ACC112 (cell line): ENCODE measurements around the gene CDKN3.

ENCODE experiments used
- H2AFZ ChIP-seq: fragments of 200-600 bp; sonication (generic); one replicate; pipeline ENCODE4 v1.6.0; 2017; ENCODE audit warnings: antibody characterized with exemption, low read length; ENCODE audit not compliant: unreplicated experiment
- H3K27ac ChIP-seq: fragments of 200-600 bp; sonication (generic); 2 replicates; pipeline ENCODE4 v1.5.1; 2014; ENCODE audit warnings: low read depth, mild to moderate bottlenecking, antibody characterized with exemption, low read length, moderate library complexity
- H3K27me3 ChIP-seq: fragments of 200-600 bp; sonication (generic); 2 replicates; pipeline ENCODE4 v1.6.1; 2014; ENCODE audit warnings: mild to moderate bottlenecking, antibody characterized with exemption, low read length, moderate library complexity, mixed read lengths; ENCODE audit not compliant: insufficient read depth
- H3K36me3 ChIP-seq: fragments of 200-600 bp; sonication (generic); 2 replicates; pipeline ENCODE4 v1.6.1; 2016; ENCODE audit warnings: mild to moderate bottlenecking, antibody characterized with exemption, low read length, moderate library complexity, mixed read lengths; ENCODE audit not compliant: insufficient read depth
- H3K4me1 ChIP-seq: fragments of 200-600 bp; sonication (generic); one replicate; pipeline ENCODE4 v1.6.1; 2016; ENCODE audit warnings: low read length, mixed read lengths; ENCODE audit not compliant: insufficient read depth, unreplicated experiment, control insufficient read depth
- H3K4me3 ChIP-seq: fragments of 200-600 bp; sonication (generic); 2 replicates; pipeline ENCODE4 v1.5.1; 2014; ENCODE audit warnings: mild to moderate bottlenecking, low read depth, low read length
- H3K79me2 ChIP-seq: fragments of 200-600 bp; sonication (generic); one replicate; pipeline ENCODE4 v1.6.0; 2016; ENCODE audit warnings: low read length; ENCODE audit not compliant: control insufficient read depth, unreplicated experiment, insufficient read depth

The CDKN3 gene, protein sequence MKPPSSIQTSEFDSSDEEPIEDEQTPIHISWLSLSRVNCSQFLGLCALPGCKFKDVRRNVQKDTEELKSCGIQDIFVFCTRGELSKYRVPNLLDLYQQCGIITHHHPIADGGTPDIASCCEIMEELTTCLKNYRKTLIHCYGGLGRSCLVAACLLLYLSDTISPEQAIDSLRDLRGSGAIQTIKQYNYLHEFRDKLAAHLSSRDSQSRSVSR

DNA sequence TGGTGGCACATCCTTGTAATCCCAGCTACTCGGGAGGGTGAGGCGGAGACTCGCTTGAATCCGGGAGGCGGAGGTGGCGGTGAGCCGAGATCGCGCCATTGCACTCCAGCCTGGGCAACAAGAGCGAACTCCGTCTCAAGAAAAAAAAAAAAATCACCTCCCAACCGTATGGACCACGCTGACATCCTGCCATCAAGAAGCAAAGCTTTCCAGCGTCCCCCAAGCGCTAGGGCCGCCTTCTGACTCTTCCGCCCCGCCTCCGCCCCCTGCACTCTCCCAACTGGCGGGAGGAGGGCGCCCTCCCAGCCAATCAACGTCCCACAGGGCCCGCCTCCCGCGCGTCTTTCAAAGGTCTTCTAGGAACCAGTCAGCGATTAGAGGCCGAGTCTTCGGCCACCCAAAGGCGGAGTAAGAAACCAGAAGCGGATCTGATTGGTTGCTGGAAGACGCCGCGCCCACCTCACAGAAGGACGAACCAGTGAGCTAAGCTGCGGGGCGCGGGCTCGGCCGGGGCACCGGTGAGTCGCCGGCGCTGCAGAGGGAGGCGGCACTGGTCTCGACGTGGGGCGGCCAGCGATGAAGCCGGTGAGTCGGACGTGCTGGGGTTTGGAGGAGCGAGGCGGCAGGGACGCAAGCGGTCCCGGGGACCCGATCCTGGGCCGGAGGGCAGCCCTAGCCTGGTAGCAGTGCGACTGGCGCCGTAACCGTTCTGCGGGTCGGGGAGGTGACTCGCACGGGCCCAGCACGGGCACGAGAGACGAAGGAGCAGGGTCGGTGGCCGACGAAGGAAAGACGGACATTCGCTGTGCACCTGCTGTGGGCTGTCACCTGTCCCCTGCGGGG lies at the start of gene CDKN3:
Gene CDKN3 (plus strand): TSS at position 515 of the 843 bp plus-strand sequence. CDS start 62 bp downstream, at position 577.
- H2AFZ ChIP-seq: peak within 1 kb of the TSS; percentile 71
- peaks cover 22% of the 10 kb centered on the region for H3K79me2 ChIP-seq
- H3K27ac ChIP-seq: no peak within 1 kb of the TSS
- peak within 1 kb of the TSS; percentile 90 for H3K4me3 ChIP-seq
- peaks cover 21% of the 10 kb centered on the region for H3K4me1 ChIP-seq
- no peaks in the 10 kb centered on the region for H3K36me3 ChIP-seq
- no peaks in the 10 kb centered on the region for H3K27me3 ChIP-seq

DNA sequence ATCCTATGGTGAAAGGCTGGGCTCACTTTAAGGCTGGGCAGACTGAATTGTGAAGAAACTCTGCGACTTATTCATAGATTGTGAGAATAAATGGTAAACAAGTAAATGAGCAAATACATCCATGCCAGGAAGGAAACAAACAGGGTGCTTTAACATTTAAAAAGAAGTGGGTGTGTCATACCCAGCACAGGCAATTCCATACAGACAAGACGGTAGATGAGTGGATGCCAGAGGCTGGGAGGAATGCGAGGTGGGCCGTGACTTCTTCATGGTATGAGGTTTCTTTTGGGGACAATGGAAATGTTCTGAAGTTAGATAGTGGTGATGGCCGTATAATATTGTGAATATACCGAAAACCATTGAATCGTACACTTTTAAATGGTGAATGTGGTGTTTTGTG lies 49.8 kb upstream of the CDKN3 start:
- no peak overlapping the region for H3K27ac ChIP-seq
- H3K4me1 ChIP-seq: peaks cover 15% of the 10 kb centered on the region
- H3K79me2 ChIP-seq: no peaks in the 10 kb centered on the region
- H3K36me3 ChIP-seq: no peaks in the 10 kb centered on the region
- no peak overlapping the region for H2AFZ ChIP-seq
- no peaks in the 10 kb centered on the region for H3K27me3 ChIP-seq
- no peak overlapping the region for H3K4me3 ChIP-seq

DNA sequence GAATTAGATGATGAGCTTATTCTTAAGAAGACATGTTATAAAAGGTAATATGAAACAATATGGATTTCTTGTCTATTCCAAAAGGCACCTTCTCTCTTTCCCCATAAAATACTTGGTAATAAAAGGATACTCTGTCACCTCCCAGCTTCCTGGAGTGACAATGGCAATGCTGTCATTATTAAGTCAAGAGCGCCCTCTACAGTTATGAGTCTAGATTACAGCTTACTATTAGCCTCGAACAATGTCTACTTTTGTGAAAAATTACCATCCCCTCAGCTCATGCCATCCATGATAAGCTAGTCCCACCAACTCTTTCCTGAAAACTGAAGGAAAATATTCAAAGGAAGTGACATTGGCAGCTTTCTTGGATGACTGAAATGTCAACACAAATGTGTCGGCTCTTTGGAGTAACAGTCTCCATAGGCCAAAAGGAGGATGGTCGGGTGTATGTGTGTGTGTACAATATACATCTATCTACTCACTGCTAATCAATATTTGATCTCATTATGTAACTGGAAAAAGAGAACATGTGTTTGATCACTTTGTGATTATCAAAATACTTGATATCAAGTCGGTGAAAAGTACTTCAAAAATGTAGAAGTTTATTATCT lies 48.7 kb upstream of the CDKN3 start:
- H2AFZ ChIP-seq: no peak overlapping the region
- H3K4me1 ChIP-seq: peaks cover 15% of the 10 kb centered on the region
- H3K27ac ChIP-seq: no peak overlapping the region
- H3K27me3 ChIP-seq: no peaks in the 10 kb centered on the region
- no peaks in the 10 kb centered on the region for H3K36me3 ChIP-seq
- H3K79me2 ChIP-seq: no peaks in the 10 kb centered on the region
- no peak overlapping the region for H3K4me3 ChIP-seq

GRCh38 chr14:54348923-54349620 lies 47.7 kb upstream of the CDKN3 start:
- H3K27me3 ChIP-seq: no peaks in the 10 kb centered on the region
- peaks cover 11% of the 10 kb centered on the region for H3K4me1 ChIP-seq
- no peaks in the 10 kb centered on the region for H3K79me2 ChIP-seq
- peak overlapping the region; percentile 73 for H3K4me3 ChIP-seq
- no peaks in the 10 kb centered on the region for H3K36me3 ChIP-seq
- peak overlapping the region; percentile 97 for H2AFZ ChIP-seq
- H3K27ac ChIP-seq: no peak overlapping the region

GRCh38 chr14:54349713-54350112 lies 47.1 kb upstream of the CDKN3 start:
- H3K36me3 ChIP-seq: no peaks in the 10 kb centered on the region
- no peak overlapping the region for H3K27ac ChIP-seq
- H3K4me3 ChIP-seq: peak overlapping the region; percentile 73
- no peaks in the 10 kb centered on the region for H3K27me3 ChIP-seq
- no peaks in the 10 kb centered on the region for H3K79me2 ChIP-seq
- H3K4me1 ChIP-seq: peaks cover 11% of the 10 kb centered on the region
- H2AFZ ChIP-seq: peak overlapping the region; percentile 97

DNA sequence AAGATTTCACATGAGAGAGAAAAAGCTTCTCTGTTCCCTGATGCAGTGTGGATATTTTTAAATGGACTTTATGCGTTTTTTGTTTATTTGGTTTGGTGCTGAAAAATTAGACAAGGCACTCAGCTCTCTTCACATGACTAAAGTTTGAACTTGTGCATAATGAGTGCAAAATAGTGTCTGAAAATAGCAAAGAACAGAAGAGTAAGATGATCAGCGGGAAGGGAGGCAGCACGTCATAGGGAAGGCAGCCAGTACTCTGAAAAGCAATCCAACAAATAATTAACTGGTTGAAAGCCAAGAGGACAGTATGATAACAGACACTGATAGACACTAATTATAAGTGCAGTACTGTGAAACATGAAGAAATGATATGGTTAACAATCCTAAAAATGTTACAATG lies 46.6 kb upstream of the CDKN3 start:
- H2AFZ ChIP-seq: peak overlapping the region; percentile 97
- no peaks in the 10 kb centered on the region for H3K36me3 ChIP-seq
- peaks cover 12% of the 10 kb centered on the region for H3K4me1 ChIP-seq
- no peaks in the 10 kb centered on the region for H3K79me2 ChIP-seq
- H3K4me3 ChIP-seq: no peak overlapping the region
- H3K27ac ChIP-seq: no peak overlapping the region
- H3K27me3 ChIP-seq: no peaks in the 10 kb centered on the region

DNA sequence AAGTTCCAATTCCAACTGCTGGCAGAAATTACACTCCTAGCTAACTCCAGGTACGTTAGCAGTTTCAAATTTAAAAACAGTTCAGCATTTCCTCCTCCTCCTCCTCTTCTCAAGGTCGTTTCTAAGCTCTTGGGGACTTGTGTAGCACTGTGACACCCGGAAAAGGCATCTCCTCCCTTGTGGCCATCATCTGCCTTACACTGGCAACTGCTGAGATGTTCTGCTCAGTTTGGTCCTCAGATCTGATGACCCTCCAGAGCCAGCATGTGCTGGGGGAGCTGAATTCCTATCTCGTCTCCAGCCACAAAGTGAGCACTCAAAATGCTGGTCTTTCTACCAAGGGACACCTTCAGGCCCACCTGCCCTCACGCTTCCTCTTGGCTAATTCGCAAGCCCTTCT lies 43.5 kb upstream of the CDKN3 start:
- H3K79me2 ChIP-seq: no peaks in the 10 kb centered on the region
- no peak overlapping the region for H2AFZ ChIP-seq
- peaks cover 24% of the 10 kb centered on the region for H3K4me1 ChIP-seq
- H3K36me3 ChIP-seq: no peaks in the 10 kb centered on the region
- no peaks in the 10 kb centered on the region for H3K27me3 ChIP-seq
- H3K27ac ChIP-seq: no peak overlapping the region
- H3K4me3 ChIP-seq: no peak overlapping the region

DNA sequence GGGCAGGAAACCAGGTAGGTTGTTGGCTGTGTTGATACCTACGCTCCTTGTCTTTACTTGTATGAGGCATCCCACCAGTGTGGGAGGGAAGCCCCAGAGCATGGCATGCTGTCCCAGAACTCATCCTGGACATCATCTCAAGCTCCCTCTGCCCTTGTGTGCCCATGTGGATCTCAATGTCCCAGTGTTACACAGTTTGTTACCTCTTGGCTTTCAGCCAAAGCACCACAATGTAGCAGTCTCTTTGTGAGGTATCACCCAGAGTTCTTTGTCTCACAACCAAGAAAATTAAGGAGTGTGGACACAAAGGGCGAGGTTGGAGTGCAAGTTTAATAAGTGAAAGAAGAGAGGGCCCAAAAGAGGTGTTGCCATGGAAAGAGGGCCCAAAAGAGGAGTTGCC lies 43.1 kb upstream of the CDKN3 start:
- Histone ChIP-seq H2AFZ (no peak overlapping the region), H3K27ac (no peak overlapping the region), H3K36me3 (no peaks in the 10 kb centered on the region), H3K4me1 (peaks cover 24% of the 10 kb centered on the region), H3K79me2 (no peaks in the 10 kb centered on the region), H3K4me3 (no peak overlapping the region), H3K27me3 (no peaks in the 10 kb centered on the region)

DNA sequence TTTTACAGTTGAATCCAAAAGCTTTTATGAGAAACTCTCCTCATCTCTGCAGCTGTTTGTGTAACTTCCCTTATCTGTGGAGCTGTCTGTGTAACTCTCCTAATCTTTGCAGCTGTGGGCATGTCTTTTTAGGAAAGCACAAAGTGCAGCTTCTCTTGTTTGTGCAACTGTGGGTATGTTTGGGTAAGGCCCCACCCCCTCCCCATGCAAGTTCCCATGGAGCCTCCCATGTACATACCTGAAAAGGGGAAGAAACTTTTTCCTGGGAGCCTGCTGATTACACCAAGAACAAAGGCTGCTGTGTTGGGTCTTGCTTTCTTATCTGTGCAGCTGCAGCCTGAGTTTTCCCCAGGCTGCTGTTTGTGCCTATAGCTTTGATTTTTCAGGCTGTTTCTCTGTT lies 42.7 kb upstream of the CDKN3 start:
- Histone ChIP-seq H3K4me1 (peaks cover 24% of the 10 kb centered on the region), H2AFZ (no peak overlapping the region), H3K4me3 (no peak overlapping the region), H3K79me2 (no peaks in the 10 kb centered on the region), H3K36me3 (no peaks in the 10 kb centered on the region), H3K27ac (no peak overlapping the region), H3K27me3 (no peaks in the 10 kb centered on the region)

DNA sequence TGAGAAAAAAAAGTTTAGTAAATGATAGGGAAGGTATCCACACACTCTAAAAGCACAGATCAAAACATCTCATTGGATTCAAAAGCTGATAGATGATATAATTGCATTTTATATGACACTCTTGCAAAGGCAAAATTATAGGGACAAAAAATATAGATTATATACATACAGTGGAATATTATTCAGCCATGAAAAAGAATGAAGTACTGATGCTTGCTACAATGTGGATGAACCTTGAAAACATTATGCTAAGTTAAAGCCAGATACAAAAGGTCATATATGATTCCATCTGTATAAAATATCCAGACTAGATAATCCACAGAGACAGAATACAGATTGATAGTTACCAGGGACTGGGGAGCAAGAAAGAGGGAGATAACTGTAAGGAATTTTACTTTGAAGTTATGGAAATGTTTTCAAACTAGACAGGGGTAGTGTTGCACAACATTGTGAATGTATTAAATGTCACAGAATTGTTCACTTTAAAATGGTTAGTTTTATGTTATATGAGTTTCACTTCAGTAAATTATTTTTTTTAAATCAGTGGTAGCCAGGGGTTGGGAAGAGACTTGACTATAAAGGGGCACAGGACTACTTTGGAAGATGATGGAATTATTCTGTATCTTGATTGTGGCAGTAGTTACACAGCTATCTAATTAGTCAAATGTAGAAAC lies 41.7 kb upstream of the CDKN3 start:
- H3K79me2 ChIP-seq: no peaks in the 10 kb centered on the region
- H3K36me3 ChIP-seq: no peaks in the 10 kb centered on the region
- H3K27me3 ChIP-seq: no peaks in the 10 kb centered on the region
- H3K27ac ChIP-seq: no peak overlapping the region
- H3K4me1 ChIP-seq: peaks cover 16% of the 10 kb centered on the region
- no peak overlapping the region for H3K4me3 ChIP-seq
- H2AFZ ChIP-seq: no peak overlapping the region
